ENCODE results near the gene CCNB3. TPM values are rescaled to one million over a fixed set of nuclear protein-coding genes. Genes with fewer than 3 reads are reported as not detected.

CCNB3 gene
- polyA plus RNA-seq, 2 of the 4 experiments (the other 2 are of a cell fraction): 1.5 to 2.8 TPM

DNA sequence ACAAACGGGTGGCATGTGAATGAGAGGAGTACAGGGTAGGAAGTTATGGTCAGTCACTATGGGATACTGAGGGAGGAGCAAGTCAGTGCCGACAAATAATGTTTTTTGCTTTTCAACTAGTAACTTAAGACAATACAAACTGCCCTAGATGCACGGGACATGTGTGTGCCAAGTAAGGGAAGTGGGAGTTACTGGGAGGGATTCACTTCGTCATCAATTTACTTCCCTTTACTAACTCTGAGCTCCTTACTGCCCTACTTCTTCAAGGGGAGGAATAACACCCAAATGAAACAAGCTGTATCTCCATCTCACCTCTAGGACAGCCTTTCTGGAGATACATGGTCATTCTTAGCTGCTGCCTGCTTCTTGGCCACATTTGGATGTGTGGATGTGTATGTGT, 168.4 kb downstream of the CCNB3 start:
- H3K4me3 ChIP-seq: no peak overlapping the region
- H3K9me3 ChIP-seq: no peaks in the 10 kb centered on the region
- FAIRE-seq: peak; percentile 13
- 3% methylated on average over 4 of the region's 4 CpGs for WGBS (ENCODE audit: missing lambda C conversion rate)
- DNase-seq (ENCODE audit: low read depth in 1 of 2, low spot score in 1 of 2): no peak
- ATAC-seq: no peak
- POLR2A ChIA-PET: no interaction called here
- CTCF ChIA-PET: no interaction called here
- H3K27ac ChIP-seq: no peak overlapping the region
- TF ChIP-seq CEBPB (IDR thresholded peaks at IDR 0.05) (no peak), HOXB13 (CRISPR knock-in tag; IDR thresholded peaks at IDR 0.05; ENCODE audit: low read depth) (no peak), SMC3 (IDR thresholded peaks at IDR 0.05) (no peak), JUNB (IDR thresholded peaks at IDR 0.05) (no peak), ESRRA (IDR thresholded peaks at IDR 0.05; ENCODE audit: borderline replicate concordance, low read length) (no peak), EHF (CRISPR knock-in tag; IDR thresholded peaks at IDR 0.05) (no peak), FOSB (CRISPR knock-in tag; IDR thresholded peaks at IDR 0.05) (no peak), SREBF2 (IDR thresholded peaks at IDR 0.05) (no peak)
- TF ChIP-seq, protein P1, sequence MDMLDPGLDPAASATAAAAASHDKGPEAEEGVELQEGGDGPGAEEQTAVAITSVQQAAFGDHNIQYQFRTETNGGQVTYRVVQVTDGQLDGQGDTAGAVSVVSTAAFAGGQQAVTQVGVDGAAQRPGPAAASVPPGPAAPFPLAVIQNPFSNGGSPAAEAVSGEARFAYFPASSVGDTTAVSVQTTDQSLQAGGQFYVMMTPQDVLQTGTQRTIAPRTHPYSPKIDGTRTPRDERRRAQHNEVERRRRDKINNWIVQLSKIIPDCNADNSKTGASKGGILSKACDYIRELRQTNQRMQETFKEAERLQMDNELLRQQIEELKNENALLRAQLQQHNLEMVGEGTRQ (IDR thresholded peaks at IDR 0.05): no peak
- H3K4me1 ChIP-seq: no peaks in the 10 kb centered on the region
- H3K4me2 ChIP-seq: no peak overlapping the region

DNA sequence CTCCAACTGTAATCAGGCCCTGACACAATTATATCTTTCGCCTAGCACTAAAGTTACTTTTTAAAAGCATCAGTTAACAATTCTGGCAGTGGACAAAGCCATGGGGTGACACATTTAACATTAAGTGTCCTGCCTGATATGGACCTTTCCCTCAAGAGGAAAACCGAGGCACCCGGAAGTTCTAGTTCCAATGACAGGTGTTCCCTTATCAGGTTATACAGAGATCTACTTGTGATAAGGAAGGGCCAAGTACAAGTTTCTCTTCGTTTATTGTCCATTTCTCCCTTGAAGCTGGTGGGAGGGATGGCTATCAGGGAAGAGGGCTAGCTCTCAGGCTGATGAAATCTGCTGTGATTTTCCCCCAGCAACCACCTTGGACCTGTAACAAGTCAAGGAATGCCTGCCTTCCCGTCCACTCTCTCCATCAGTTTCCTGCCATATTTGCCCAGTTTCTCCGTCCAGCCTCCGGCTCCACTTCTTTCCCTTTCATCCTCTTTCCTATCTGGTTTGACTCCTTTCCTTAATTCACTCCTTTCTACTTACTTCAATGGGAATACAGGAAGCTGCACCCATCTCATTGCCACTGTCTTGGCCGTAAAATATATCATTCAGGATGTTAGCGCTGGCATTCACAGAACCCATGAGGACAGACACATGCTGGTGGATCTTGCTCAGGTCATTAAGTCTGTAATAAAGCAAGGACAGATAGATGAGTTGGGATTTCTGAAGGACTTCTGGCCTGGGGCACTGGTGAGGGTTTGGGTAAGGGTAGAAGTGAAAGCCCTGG, 171.1 kb downstream of the CCNB3 start:
- TF ChIP-seq, protein P2, sequence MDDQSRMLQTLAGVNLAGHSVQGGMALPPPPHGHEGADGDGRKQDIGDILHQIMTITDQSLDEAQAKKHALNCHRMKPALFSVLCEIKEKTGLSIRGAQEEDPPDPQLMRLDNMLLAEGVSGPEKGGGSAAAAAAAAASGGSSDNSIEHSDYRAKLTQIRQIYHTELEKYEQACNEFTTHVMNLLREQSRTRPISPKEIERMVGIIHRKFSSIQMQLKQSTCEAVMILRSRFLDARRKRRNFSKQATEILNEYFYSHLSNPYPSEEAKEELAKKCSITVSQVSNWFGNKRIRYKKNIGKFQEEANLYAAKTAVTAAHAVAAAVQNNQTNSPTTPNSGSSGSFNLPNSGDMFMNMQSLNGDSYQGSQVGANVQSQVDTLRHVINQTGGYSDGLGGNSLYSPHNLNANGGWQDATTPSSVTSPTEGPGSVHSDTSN (IDR thresholded peaks at IDR 0.05): no peak
- TF ChIP-seq FOSL2 (IDR thresholded peaks at IDR 0.05) (no peak), FOSL2 (CRISPR knock-in tag; IDR thresholded peaks at IDR 0.05) (no peak), CBX8 (IDR thresholded peaks at IDR 0.05) (no peak), TP53 (CRISPR knock-in tag; IDR thresholded peaks at IDR 0.05) (no peak), CHD4 (IDR thresholded peaks at IDR 0.05; ENCODE audit: borderline replicate concordance) (no peak), JUNB (IDR thresholded peaks at IDR 0.05) (no peak), HDAC2 (IDR thresholded peaks at IDR 0.05) (no peak), JUN (IDR thresholded peaks at IDR 0.05) (no peak)
- TF ChIP-seq, protein P3, sequence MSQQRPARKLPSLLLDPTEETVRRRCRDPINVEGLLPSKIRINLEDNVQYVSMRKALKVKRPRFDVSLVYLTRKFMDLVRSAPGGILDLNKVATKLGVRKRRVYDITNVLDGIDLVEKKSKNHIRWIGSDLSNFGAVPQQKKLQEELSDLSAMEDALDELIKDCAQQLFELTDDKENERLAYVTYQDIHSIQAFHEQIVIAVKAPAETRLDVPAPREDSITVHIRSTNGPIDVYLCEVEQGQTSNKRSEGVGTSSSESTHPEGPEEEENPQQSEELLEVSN (IDR thresholded peaks at IDR 0.05; ENCODE audit: borderline replicate concordance, low read depth): no peak
- no peak overlapping the region for H3K4me3 ChIP-seq
- WGBS (ENCODE audit: missing lambda C conversion rate): 42% methylated on average over 9 of the region's 9 CpGs
- no peak for FAIRE-seq
- DNase-seq (ENCODE audit: low read depth in 1 of 2, low spot score in 1 of 2): no peak
- ChIA-PET CTCF (no interaction called here), POLR2A (no interaction called here)
- H3K4me1 ChIP-seq: no peaks in the 10 kb centered on the region
- no peak overlapping the region for H3K4me2 ChIP-seq
- no peak for ATAC-seq
- no peaks in the 10 kb centered on the region for H3K9me3 ChIP-seq
- H3K27ac ChIP-seq: no peak overlapping the region

DNA sequence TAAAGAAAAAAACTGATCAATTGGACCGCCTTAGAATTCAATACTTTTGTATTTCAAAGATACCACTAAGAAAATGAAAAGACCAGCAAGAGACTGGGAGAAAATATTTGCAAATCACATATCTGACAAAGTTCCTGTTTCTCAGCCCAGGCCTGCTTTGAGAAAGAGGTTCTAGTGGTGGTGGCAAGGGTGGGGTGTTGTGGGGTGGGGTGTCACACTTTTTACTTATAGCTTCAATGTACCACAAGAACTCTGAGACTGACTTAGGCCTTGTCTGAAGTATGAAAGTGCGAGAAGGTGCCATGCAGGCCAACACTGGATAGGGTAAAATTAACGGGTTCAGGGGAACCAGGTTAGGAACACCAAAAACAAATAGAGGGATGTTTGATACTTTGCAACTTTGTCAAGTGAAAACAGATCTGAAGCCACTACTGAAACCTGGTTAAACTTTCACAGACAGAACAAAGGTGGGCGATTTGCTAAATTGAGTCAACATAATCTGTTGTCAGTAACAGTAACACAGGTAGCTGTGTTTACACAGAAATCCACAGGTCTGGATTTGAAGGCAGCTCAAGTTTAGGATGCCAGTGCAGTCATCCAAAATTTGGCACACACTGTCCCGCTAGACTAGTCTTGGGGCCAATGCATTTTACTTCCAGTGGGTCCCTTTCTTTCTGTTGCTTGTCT, 177.3 kb downstream of the CCNB3 start:
- ATAC-seq (no peak), DNase-seq (ENCODE audit: low read depth in 1 of 2, low spot score in 1 of 2) (no peak), FAIRE-seq (no peak)
- Histone ChIP-seq H3K4me1 (no peaks in the 10 kb centered on the region), H3K4me3 (no peak overlapping the region), H3K9me3 (no peaks in the 10 kb centered on the region), H3K27ac (no peak overlapping the region), H3K4me2 (no peak overlapping the region)
- 22% methylated on average over 5 of the region's 5 CpGs for WGBS (ENCODE audit: missing lambda C conversion rate)
- ChIA-PET CTCF (no interaction called here), POLR2A (no interaction called here)
- no peak for TF ChIP-seq BHLHE40 (IDR thresholded peaks at IDR 0.05; ENCODE audit: low read depth, low read length)
- TF ChIP-seq RNF2 (IDR thresholded peaks at IDR 0.05; ENCODE audit: borderline replicate concordance, low read depth): no peak
- no peak for TF ChIP-seq EHMT2 (IDR thresholded peaks at IDR 0.05; ENCODE audit: low read depth)
- no peak for TF ChIP-seq CBX2 (IDR thresholded peaks at IDR 0.05; ENCODE audit: borderline replicate concordance, low read depth)
- TF ChIP-seq HOXB13 (CRISPR knock-in tag; IDR thresholded peaks at IDR 0.05; ENCODE audit: low read depth): no peak
- no peak for TF ChIP-seq HOXA7 (CRISPR knock-in tag; IDR thresholded peaks at IDR 0.05)
- no peak for TF ChIP-seq CBX8 (IDR thresholded peaks at IDR 0.05)
- TF ChIP-seq, protein P4, sequence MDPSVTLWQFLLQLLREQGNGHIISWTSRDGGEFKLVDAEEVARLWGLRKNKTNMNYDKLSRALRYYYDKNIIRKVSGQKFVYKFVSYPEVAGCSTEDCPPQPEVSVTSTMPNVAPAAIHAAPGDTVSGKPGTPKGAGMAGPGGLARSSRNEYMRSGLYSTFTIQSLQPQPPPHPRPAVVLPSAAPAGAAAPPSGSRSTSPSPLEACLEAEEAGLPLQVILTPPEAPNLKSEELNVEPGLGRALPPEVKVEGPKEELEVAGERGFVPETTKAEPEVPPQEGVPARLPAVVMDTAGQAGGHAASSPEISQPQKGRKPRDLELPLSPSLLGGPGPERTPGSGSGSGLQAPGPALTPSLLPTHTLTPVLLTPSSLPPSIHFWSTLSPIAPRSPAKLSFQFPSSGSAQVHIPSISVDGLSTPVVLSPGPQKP (IDR thresholded peaks at IDR 0.05; ENCODE audit: low read depth, low read length): no peak
- TF ChIP-seq POLR2AphosphoS2 (conservative IDR thresholded peaks at IDR 0.05; ENCODE audit: low read length): no peak
- no peak for TF ChIP-seq SREBF2 (IDR thresholded peaks at IDR 0.05)
- TF ChIP-seq, protein P5, sequence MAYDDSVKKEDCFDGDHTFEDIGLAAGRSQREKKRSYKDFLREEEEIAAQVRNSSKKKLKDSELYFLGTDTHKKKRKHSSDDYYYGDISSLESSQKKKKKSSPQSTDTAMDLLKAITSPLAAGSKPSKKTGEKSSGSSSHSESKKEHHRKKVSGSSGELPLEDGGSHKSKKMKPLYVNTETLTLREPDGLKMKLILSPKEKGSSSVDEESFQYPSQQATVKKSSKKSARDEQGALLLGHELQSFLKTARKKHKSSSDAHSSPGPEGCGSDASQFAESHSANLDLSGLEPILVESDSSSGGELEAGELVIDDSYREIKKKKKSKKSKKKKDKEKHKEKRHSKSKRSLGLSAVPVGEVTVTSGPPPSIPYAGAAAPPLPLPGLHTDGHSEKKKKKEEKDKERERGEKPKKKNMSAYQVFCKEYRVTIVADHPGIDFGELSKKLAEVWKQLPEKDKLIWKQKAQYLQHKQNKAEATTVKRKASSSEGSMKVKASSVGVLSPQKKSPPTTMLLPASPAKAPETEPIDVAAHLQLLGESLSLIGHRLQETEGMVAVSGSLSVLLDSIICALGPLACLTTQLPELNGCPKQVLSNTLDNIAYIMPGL (CRISPR knock-in tag; IDR thresholded peaks at IDR 0.05; ENCODE audit: borderline replicate concordance): no peak

Measured in A549 (cell line).